Skeletal muscle tissue (tissue), 4 donors: Measurements from ENCODE around the gene NUP93. TPM values are rescaled to one million over a fixed set of nuclear protein-coding genes. Genes with fewer than 3 reads are reported as not detected.

Experiments
- H3K27ac ChIP-seq: one replicate; pipeline ENCODE4 v1.7.0; 2013; ENCODE audit warnings: mild to moderate bottlenecking, low read depth, low read length, inconsistent platforms
- H3K27me3 ChIP-seq, 3 donors: one replicate each; pipeline ENCODE4 v1.7.0; 2013; ENCODE audit warnings: low read length in 3 of 3; ENCODE audit not compliant: control insufficient read depth in 3 of 3, insufficient read depth in 3 of 3
- H3K36me3 ChIP-seq, 3 donors: one replicate each; pipeline ENCODE4 v1.7.0; 2013; ENCODE audit warnings: low read length in 3 of 3; ENCODE audit not compliant: control insufficient read depth in 3 of 3, insufficient read depth in 3 of 3
- H3K4me1 ChIP-seq, 3 donors: one replicate each; pipeline ENCODE4 v1.7.0; 2013; ENCODE audit warnings: low read length in 3 of 3, mild to moderate bottlenecking in 3 of 3; ENCODE audit not compliant: control insufficient read depth in 3 of 3, insufficient read depth in 3 of 3
- H3K4me3 ChIP-seq, 3 donors: one replicate each; pipeline ENCODE4 v1.7.0; 2013; ENCODE audit warnings: low read length in 3 of 3
- H3K9ac ChIP-seq, 3 donors: one replicate each; pipeline ENCODE4 v1.7.0; 2013; ENCODE audit warnings: low read length in 3 of 3, mild to moderate bottlenecking in 3 of 3, moderate library complexity in 2 of 3, low read depth in 1 of 3
- H3K9me3 ChIP-seq, 3 donors: one replicate each; pipeline ENCODE4 v1.7.0; 2013; ENCODE audit warnings: low read length in 3 of 3; ENCODE audit not compliant: control insufficient read depth in 3 of 3
- total RNA-seq: library from RNA; depleted of rRNA; stranded (reverse); fragments of >200 nt; gene quantifications from one replicate; pipeline ENCODE4 v1.2.3, GENCODE V29; 2014
- donor health status: Osteomylitis.

The NUP93 gene
- total RNA-seq, 1 donor from 2014 or later, result 54.8 TPM

GRCh38 chr16:56753410-56753809, 23.5 kb downstream of the NUP93 start:
- H3K4me3 ChIP-seq, result no peak overlapping the region
- H3K9me3 ChIP-seq, result no peaks in the 10 kb centered on the region
- H3K27ac ChIP-seq, result no peak overlapping the region
- H3K36me3 ChIP-seq, result peaks cover 0 to 3% (median 0%) of the 10 kb centered on the region in 3 donors
- H3K27me3 ChIP-seq, result no peaks in the 10 kb centered on the region
- H3K4me1 ChIP-seq, result no peaks in the 10 kb centered on the region
- no peak overlapping the region for H3K9ac ChIP-seq

GRCh38 chr16:56755038-56755437, 25.1 kb downstream of the NUP93 start:
- Histone ChIP-seq H3K27me3 (no peaks in the 10 kb centered on the region), H3K9ac (no peak overlapping the region), H3K36me3 (peaks cover 0 to 10% (median 0%) of the 10 kb centered on the region in 3 donors), H3K4me3 (no peak overlapping the region), H3K4me1 (no peaks in the 10 kb centered on the region), H3K9me3 (no peaks in the 10 kb centered on the region), H3K27ac (no peak overlapping the region)

GRCh38 chr16:56758432-56758831, 28.5 kb downstream of the NUP93 start:
- H3K27ac ChIP-seq, result no peak overlapping the region
- H3K36me3 ChIP-seq, result peaks cover 0 to 18% (median 0%) of the 10 kb centered on the region in 3 donors
- H3K4me1 ChIP-seq, result no peaks in the 10 kb centered on the region
- H3K27me3 ChIP-seq, result no peaks in the 10 kb centered on the region
- no peaks in the 10 kb centered on the region for H3K9me3 ChIP-seq
- H3K9ac ChIP-seq, result no peak overlapping the region
- H3K4me3 ChIP-seq, result no peak overlapping the region

- no peaks in the 10 kb centered on the region for H3K27me3 ChIP-seq
- peaks cover 0 to 18% (median 0%) of the 10 kb centered on the region in 3 donors for H3K36me3 ChIP-seq
- H3K27ac ChIP-seq, result peak overlapping the region; percentile 21
- H3K9me3 ChIP-seq, result no peaks in the 10 kb centered on the region
- no peak overlapping the region for H3K9ac ChIP-seq
- no peaks in the 10 kb centered on the region for H3K4me1 ChIP-seq
- H3K4me3 ChIP-seq, result no peak overlapping the region
These were observed 29.0 kb downstream of the NUP93 start for GRCh38 chr16:56758930-56759329.

GRCh38 chr16:56763291-56763916, 33.5 kb downstream of the NUP93 start:
- no peak overlapping the region for H3K4me3 ChIP-seq
- H3K9me3 ChIP-seq, result no peaks in the 10 kb centered on the region
- H3K9ac ChIP-seq, result no peak overlapping the region
- H3K27me3 ChIP-seq, result no peaks in the 10 kb centered on the region
- H3K4me1 ChIP-seq, result peaks cover 3 to 7% (median 4%) of the 10 kb centered on the region in 3 donors
- H3K27ac ChIP-seq, result no peak overlapping the region
- H3K36me3 ChIP-seq, result peaks cover 0 to 16% (median 0%) of the 10 kb centered on the region in 3 donors

GRCh38 chr16:56764835-56765234, 34.9 kb downstream of the NUP93 start:
- H3K27me3 ChIP-seq, result no peaks in the 10 kb centered on the region
- H3K9ac ChIP-seq, result no peak overlapping the region
- H3K4me3 ChIP-seq, result no peak overlapping the region
- peak overlapping the region; percentile 1 for H3K27ac ChIP-seq
- H3K36me3 ChIP-seq, result peaks cover 0 to 9% (median 0%) of the 10 kb centered on the region in 3 donors
- H3K9me3 ChIP-seq, result no peaks in the 10 kb centered on the region
- peaks cover 3 to 7% (median 4%) of the 10 kb centered on the region in 3 donors for H3K4me1 ChIP-seq

GRCh38 chr16:56765949-56766348, 36.0 kb downstream of the NUP93 start:
- Histone ChIP-seq H3K27ac (no peak overlapping the region), H3K4me1 (peaks cover 3 to 7% (median 4%) of the 10 kb centered on the region in 3 donors), H3K9ac (no peak overlapping the region), H3K36me3 (no peaks in the 10 kb centered on the region), H3K27me3 (no peaks in the 10 kb centered on the region), H3K4me3 (no peak overlapping the region), H3K9me3 (no peaks in the 10 kb centered on the region)

- no peak overlapping the region for H3K9ac ChIP-seq
- no peaks in the 10 kb centered on the region for H3K36me3 ChIP-seq
- peaks cover 6 to 7% (median 7%) of the 10 kb centered on the region in 3 donors for H3K4me1 ChIP-seq
- no peak overlapping the region for H3K27ac ChIP-seq
- no peaks in the 10 kb centered on the region for H3K9me3 ChIP-seq
- no peak overlapping the region for H3K4me3 ChIP-seq
- no peaks in the 10 kb centered on the region for H3K27me3 ChIP-seq
These were observed 37.1 kb downstream of the NUP93 start for GRCh38 chr16:56767024-56767423.

- Histone ChIP-seq H3K9me3 (no peaks in the 10 kb centered on the region), H3K4me1 (peaks cover 6 to 7% (median 7%) of the 10 kb centered on the region in 3 donors), H3K36me3 (no peaks in the 10 kb centered on the region), H3K4me3 (no peak overlapping the region), H3K27ac (no peak overlapping the region), H3K9ac (no peak overlapping the region), H3K27me3 (no peaks in the 10 kb centered on the region)
These were observed 39.7 kb downstream of the NUP93 start for GRCh38 chr16:56769677-56770076.

- no peak overlapping the region for H3K9ac ChIP-seq
- peak overlapping the region; percentile 6 for H3K27ac ChIP-seq
- no peaks in the 10 kb centered on the region for H3K36me3 ChIP-seq
- no peaks in the 10 kb centered on the region for H3K27me3 ChIP-seq
- no peak overlapping the region for H3K4me3 ChIP-seq
- H3K4me1 ChIP-seq, result peaks cover 3 to 6% (median 4%) of the 10 kb centered on the region in 3 donors
- no peaks in the 10 kb centered on the region for H3K9me3 ChIP-seq
These were observed 41.8 kb downstream of the NUP93 start for GRCh38 chr16:56771558-56772279.
